NCI-H2081 treated with DMSO at 0.1 percent for 48 hours (cell line): ENCODE results near the gene KLHL22.
"Not testable (repeated sequence)": the region's sequence is repeated elsewhere in the genome, so short reads cannot be mapped to it uniquely, and the experiment has no call there.

Experiments
- DNase-seq: peaks from one replicate; lab custom pipeline; 2025; lab: John Stamatoyannopoulos, UW

KLHL22 gene

DNA sequence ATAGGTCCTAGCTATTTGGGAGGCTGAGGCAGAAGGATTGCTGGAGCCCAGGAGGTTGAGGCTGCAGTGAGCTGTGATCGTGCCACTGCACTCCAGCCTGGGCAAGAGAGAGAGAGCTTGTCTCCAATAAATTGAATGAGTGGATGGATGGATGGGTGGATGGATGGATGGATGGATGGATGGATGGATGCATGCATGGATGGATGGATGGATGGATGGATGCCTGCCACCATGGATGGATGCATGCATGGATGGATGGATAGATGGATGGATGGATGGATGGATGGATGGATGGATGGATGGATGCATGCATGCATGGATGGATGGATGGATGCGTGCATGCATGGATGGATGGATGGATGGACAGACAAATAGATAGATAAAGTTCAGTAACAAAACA is 25.1 kb downstream of the KLHL22 start:
- not testable (repeated sequence) for DNase-seq

DNA sequence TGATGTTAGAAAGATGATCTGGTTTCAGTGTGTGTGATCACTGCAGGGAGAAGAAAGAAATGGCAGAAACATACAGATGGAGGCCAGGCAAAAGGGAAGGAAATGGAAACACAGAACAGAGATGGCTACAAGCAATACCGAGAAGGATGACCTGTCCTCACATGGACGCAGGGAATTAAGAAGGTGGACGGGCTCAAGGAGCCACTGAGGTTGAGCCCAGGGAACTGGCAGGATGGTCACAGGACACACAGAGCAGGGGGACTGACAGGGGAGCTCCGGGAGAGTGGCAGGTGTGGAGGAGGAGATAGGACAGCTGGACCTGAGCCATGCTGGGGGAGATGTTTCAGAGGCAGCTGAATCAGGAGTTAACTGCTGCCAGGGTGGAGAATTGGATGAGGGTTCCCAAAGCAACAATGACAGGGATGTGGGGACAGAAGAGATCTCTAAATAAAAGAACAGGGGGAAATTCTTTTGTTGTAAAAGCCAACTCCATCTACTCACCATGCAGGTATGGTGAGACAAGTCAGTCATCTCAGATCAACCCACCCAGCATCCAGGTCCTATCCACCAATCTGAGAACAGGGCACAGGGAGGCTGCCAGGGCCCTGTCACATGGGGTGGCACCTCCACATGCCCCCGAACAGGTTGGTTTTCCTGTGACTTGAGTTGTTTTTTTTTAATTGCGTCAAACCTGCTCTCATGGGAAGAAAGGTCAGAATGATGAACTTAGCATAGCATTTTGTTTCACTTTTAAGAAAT is 26.3 kb downstream of the KLHL22 start:
- no peak for DNase-seq

DNA sequence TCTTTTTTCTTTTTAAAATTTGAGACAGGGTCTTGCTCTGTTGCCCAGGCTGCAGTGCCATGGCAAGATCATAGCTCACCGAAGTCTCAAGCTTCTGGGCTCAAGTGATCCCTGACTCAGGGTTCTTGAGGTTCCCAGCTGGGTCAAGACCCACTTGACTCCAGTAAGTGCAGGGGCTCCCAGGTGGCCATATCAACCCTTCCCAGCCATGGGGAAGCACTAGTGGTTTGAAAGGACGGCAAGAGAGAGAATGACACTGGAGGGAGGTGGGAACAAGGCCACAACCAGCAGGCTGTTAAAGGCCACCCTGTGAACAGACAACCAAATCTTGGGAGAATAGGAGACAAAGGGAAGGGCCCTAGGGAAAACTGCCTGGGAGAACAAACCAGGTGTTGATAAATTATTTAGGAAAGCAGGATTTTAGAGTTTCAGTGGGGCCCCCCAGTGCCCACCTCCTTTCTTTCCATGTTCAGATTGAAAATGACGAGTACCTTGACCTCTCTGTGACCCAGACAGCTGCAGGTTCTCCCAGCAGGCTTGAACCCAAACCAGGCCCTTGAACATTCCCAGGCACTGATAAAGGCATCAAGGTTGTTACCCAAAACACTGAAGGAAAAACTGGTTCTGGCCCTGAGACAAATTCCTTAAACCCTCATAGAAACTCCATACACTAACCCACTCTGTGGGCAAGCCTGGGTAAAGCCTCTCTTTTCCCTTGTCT is 28.8 kb downstream of the KLHL22 start:
- no peak for DNase-seq

DNA sequence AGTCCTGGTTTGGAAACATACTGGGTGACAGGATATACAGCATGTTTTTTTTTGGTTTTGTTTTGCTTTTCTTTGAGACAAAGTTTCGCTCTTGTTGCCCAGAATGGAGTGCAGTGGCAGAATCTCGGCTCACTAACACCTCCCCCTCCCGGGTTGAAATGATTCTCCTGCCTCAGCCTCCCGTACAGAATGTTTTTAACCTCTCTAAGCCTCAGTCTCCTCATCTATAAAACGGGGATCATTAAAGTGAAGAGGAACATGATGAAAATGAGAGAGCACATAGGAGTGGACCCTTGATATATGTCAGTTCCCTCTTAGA is 29.9 kb downstream of the KLHL22 start:
- DNase-seq = no peak

DNA sequence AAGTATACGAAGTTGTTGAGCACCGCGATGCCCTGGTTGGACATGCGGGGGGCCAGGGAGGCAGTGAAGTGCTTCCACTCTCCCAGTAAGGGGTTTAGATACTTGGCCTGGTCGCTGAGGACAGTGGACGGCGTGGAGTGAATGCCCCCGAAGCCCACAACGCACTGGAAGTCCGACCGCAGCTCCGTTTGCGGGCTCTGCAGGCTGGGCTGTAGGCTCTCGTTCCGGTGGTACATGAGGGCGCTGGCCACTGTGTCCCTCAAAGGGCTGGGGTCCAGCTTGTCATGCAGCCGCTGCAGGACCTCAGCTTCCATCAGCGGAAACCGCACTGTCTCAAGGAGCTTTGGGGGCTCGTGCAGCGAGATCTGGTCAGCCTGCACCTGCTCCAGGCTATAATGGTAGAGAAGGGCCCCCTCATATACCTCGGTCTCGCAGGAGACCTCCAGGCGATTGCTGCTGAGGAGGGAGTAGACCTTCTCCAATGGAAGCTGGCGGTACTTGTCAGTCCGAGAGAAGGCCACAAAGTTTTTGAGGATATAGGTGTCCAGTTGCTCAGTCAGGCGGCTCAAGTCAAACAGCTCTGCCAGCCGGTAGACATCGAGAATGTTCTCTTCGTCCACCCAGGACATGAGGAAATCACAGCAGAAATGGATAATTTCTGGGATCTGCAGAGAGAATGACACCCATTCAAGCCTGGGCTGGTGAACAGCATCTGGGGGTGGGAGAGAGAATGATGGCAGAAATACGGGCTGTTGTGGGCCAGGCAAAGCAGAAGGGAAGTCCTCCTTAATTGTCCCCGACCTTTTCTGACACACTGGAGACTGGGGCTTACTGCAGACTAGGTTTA is 30.5 kb downstream of the KLHL22 start:
- no peak for DNase-seq

DNA sequence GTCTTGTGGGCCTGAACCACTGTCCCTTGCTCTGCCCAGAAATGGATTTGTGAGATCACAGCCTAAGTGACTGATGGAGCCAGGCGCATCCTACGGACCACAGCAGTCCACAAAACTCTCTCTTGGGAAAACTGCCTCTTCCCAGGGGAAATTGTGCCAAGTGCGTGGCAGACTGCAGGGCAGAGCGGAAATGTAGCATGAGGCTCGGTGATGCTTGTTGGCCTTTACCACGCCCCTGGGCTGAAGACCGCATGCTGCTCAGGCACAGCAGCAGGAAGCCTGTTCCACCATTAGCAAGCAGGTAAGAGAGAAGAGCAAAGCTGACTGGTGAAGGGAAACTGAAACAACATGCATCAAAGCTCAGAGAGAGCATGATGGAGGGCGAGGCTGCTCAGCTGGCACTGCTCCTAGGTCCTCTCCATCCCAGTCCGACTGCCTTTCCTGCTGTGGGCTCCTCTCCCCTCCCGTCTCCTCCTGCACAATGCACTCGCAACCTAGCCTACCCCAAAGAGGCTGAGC is 31.4 kb downstream of the KLHL22 start:
- no peak for DNase-seq

DNA sequence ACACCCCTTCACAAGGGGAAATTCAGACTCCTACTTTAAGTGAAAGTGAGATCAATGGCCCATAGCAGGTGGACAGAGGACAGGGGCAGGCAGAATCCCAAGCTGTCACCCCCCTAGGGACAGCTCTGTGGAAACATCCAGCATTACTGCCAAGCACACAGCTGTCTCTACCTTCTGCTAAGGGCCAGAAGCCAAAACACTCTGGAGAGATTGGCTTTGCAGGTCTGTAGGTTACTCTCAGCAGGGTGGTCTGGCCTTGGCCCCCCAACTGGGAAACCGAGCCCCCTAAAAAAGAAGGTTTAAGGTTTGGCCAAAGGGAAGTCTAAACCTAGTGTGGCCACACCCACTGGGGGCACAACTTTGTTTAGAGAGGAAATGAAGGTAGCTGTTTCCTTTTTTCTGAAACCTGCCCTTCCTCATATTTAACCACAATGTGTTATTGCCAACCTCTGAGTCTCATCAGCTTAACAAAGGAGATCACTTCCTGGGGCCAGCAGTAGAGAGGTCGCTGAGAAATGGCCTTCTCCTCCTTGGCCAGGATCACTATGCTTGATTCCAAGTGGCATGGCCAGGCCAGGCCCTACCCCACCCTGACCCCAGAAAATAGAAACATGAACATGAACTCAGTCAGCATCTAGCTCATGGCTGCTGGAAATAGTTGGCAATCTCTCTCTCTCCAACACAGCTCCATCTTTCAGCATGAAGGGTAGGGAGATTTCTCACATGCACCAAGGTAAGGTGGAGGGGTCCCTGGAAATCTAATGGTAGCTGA is 32.1 kb downstream of the KLHL22 start:
- DNase-seq = no peak

DNA sequence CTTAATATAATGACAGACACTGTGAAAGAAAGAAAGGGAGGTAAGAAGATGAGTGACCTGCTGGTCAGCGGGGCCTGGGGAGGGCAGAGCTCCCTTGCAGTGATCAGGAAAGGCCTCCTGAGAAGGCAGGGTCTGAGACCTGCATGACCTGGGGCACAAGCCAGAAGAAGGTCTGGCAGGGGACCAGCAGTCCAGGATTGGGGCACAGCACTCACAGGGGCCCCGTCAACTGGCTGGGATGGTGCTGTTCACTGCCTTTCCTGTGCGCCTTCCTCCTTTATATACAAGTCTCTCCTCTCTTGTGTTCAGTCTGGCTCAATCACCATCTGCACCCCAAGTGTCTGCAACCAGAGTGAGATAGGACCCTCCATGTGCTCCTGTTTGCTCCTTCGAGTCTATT is 35.7 kb downstream of the KLHL22 start:
- no peak for DNase-seq

DNA sequence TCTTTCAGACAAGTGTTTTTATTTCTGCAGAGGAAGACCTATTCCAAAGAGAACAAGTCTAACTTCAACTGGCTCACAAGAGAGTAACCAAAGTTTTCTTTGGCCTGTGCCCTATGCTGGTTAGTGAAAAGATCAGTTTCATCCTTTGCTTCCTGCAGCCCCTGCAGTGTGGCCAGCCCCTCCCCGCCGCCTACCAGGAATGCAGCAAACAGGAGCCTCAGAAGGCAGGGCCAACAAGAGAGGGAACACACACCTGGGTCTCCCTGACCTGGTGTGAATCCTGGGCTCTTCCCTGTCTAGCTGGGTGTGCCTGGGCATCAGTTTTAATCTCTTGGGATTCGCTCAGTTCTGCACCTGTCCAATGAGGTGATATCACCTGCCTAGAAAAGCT is 36.4 kb downstream of the KLHL22 start:
- DNase-seq = no peak

DNA sequence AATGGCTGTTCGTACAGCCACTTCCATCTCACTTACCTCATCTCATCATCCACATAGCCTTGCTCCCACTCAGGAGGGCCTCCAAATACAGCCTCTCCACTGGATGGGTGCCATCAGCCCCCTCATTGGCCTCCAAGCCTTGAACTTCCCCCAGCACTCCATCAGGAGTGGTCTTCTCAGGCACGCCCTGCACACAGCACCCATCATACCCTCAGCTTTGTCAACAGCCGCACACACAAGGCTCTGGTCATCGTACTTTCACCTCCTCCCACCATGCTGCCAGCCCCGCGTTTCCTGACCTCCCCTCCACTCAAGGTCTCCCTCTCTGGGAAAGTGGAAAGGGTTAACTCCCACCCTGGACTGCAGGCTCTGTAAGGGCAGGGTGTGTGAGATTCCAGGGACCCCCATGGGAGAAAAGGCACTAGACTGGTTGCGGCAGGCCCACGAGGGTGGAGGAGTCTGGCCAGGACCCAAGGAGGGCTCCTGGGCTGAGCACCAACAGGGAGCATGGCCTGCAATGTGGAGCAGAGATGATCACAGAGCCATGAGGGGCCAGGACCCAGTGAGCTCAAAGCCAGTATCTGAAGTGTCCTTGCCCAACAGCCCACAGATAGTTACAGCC is 37.0 kb downstream of the KLHL22 start:
- DNase-seq = no peak

DNA sequence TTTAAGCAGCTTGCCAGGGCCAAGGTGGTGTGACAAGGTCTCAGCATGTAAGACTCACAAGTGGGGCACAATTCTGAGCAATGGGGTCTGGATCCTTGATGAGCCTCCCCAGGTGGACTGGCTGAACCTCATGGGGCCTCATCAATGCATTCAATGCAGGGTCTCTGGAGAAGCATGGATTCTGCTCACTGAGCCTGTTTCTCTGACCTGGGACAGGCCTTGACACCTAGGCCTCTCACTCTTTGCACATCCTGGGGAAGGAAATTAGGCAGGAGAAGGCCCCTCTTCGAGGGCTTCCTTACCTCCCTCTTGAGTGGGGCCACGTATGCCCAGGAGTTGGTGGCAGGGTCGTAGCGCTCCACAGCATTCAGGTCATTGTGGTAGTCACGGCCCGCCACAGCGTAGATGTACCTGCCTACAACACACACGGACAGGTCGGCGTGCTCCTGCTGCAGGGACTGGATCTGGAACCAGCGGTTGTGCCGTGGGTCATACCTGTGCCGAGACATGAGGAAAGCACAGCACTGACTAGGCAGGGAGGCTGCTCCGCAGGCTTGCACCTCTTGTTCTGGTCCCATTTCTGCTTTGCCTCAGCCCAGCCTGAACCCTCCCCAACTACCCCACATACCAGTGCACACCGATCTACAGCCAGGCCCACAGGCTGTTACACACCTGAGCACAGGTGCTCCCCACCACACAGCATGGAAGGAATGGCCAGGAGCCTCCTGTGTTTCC is 37.9 kb downstream of the KLHL22 start:
- DNase-seq = no peak

DNA sequence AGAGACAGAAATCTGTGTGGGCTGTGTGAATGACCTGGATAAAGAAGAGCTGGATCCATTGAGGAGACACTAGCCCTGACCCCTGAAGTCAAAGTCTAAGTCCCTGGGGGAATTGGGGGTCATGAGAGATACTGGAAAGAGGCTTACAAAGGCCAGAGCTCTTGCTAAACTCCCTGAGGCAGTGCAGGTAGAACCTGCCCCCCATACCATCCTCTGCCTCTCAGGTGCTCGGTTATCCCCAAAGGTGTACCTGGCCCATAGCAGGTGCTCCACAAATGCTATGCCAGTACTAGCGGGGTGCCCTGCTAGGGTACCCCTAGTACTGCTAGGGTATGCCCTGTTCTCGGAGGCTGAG is 38.9 kb downstream of the KLHL22 start:
- DNase-seq = no peak

DNA sequence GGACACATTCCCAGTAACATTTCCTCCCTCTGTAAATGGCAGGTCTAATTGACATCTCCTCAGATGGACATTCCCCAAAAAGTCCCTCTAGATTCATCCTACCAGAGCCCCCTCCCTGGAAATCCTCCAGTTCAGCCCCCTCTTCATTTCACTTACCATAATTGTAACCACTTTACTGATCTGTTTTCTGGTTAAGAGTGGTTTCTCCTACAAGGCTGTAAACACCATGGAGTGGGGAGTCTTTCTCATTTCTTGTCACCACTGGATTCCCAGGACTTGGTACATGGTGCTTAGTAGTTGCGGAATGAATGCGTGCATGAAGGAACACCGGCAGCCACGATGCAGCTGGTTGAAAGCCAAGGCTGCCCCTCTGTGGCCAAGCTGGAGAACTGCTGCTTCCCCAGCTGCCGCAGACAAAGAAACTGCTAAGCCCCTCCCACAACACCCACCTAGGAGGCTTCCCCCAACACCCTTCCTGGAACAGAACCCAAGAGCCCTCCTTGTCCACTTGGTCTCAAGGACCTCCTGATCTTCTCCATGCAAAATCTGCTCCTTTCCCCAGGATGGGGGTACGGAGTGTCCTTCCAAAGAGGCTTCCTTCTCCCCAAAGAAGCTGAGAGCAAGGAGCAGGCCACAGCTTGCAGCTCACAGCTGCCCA is 39.4 kb downstream of the KLHL22 start:
- no peak for DNase-seq

DNA sequence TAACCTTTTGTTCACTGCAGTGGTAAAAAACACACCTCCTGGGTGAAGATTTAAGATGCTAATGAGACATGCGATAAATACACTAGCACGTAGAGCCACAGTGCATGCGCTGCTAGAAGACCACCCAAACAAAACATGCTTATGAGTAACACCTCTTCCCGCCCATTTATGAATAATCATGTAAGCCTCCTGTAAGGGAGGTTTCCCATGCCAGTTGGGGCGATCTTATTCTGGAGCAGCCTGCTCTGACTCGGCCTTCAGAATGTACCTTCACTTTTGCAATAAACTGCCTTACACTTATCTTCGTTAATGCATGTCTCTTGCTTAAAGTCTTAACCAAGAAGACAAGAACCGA is 39.9 kb downstream of the KLHL22 start:
- DNase-seq = no peak

DNA sequence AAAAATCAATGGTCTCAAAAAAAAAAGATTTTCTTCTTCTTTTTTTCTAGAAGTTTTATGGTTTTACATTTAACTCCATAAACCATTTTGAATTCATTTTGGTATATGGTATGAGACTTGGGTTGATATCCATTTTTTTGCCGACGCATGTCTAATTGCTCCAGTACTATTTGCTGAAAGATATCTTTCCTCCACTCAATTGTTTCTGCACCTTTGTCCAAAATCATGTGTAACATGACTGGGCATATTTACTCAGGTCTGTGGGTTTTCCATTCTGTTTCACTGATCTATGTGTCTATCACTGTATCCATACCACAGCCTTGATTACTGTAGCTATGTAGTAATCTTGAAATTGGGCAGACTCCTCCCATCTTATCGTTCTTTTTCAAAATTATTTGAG is 42.4 kb downstream of the KLHL22 start:
- no peak for DNase-seq

DNA sequence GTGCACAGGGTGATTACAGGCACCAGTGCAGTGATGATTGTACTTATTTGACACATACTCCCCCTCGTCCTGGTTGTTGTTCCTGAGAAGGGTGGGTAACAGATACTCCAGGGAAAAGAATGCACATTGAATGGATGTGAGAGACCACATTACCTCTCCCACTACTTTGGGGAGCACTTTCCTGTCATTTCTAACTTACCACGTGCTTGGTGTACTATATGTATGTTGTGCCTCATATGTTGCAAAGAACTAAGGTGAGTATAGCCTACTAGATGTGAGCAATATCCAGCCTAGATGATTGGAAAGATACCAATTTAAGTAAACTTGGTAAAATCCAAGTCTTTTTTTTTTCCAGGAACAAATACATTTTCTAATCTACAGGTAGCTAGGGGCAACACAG is 43.7 kb downstream of the KLHL22 start:
- DNase-seq = no peak

DNA sequence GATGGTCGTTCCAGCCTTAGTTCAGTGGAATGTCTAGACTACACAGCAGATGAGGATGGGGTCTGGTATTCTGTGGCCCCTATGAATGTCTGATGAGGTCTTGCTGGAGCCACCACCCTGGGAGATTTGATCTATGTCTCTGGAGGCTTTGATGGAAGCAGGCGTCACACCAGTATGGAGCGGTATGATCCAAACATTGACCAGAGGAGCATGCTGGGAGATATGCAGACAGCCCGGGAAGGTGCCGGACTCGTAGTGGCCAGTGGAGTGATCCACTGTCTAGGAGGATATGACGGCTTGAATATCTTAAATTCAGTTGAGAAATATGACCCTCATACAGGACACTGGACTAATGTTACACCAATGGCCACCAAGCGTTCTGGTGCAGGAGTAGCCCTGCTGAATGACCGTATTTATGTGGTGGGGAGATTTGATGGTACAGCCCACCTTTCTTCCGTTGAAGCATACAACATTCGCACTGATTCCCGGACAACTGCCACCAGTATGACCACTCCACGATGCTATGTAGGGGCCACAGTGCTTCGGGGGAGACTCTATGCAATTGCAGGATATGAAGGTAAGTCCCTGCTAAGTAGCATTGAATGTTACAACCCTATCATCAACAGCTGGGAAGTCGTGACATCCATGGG is 44.3 kb downstream of the KLHL22 start:
- not testable (repeated sequence) for DNase-seq

DNA sequence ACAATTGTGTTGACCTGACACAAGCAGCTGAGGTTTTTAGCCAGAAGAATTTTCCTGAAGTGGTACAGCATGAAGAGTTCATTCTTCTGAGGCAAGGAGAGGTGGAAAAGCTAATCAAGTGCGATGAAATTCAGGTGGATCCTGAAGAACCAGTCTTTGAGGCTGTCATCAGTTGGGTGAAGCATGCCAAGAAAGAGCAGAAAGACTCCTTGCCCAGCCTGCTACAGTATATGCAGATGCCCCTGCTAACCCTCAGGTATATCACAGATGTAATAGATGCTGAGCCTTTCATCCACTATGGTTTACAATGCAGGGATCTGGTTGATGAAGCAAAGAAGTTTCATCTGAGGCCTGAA is 45.1 kb downstream of the KLHL22 start:
- no peak for DNase-seq

DNA sequence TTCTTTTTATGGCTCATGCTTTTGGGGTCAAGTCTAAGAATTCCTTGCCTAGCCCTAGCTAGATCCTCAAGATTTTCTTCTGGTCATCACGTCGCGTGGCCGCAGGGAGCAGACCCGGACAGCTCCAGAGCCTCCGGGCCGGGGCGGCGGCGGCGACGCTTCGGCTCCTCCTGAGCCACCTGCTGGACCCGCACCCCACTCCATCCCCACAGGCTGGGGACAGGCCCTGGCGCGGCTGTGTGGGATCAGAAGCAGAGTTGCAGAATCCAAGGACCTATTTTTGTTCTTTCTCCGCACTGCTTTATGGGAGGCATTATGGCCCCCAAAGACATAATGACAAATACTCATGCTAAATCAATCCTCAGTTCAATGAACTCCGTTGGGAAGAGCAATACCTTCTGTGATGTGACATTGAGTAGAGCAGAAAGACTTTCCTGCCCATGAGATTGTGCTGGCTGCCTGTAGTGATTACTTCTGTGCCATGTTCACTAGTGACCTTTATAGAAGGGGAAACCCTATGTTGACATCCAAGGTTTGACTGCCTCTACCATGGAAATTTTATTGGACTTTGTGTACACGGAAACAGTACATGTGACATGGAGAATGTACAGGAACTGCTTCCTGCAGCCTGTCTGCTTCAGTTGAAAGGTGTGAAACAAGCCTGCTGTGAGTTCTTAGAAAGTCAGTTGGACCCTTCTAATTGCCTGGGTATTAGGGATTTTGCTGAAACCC is 45.6 kb downstream of the KLHL22 start:
- no peak for DNase-seq
